ENCODE measurements around the gene DLG5. TPM values are rescaled to one million over a fixed set of nuclear protein-coding genes. Genes with fewer than 3 reads are reported as not detected.
A peak's percentile ranks its signal among the peaks of the same experiment; 100 is the strongest.

The DLG5 gene
- polyA plus RNA-seq, 6 donors from 2014 or later = 0.09 TPM; not detected in 5

GRCh38 chr10:77872947-77873535 lies 53.5 kb downstream of the DLG5 start:
- DNase-seq = no peak
- peak overlapping the region in 4 of 6 donors; percentile 60 to 87 (median 84) for H3K27ac Mint-ChIP-seq

GRCh38 chr10:77872151-77872946 lies 54.2 kb downstream of the DLG5 start:
- DNase-seq (no peak), ATAC-seq (ENCODE audit: low read depth in 2 of 2) (no peak)
- H3K36me3 Mint-ChIP-seq = no peaks in the 10 kb centered on the region
- no peaks in the 10 kb centered on the region for H3K27me3 Mint-ChIP-seq
- H3K4me3 Mint-ChIP-seq = peak overlapping the region in 3 of 8 donors; percentile 20 to 81 (median 49)
- H3K9me3 Mint-ChIP-seq = no peaks in the 10 kb centered on the region
- peaks cover 12 to 27% (median 22%) of the 10 kb centered on the region in 3 donors for H3K4me1 Mint-ChIP-seq
- peak overlapping the region in 3 of 6 donors; percentile 5 to 91 (median 31) for H3K27ac Mint-ChIP-seq

More at GRCh38 chr10:77872947-77873535, 53.5 kb downstream of the DLG5 start:
- Mint-ChIP-seq H3K36me3 (no peaks in the 10 kb centered on the region), H3K27me3 (no peaks in the 10 kb centered on the region), H3K9me3 (no peaks in the 10 kb centered on the region), H3K4me3 (peak overlapping the region in 4 of 8 donors; percentile 16 to 75 (median 54)), H3K4me1 (peaks cover 18 to 34% (median 29%) of the 10 kb centered on the region in 3 donors)
- ATAC-seq (ENCODE audit: low read depth in 2 of 2) = no peak

- peaks cover 12 to 22% (median 20%) of the 10 kb centered on the region in 3 donors for H3K4me1 Mint-ChIP-seq
- no peaks in the 10 kb centered on the region for H3K9me3 Mint-ChIP-seq
- no peaks in the 10 kb centered on the region for H3K27me3 Mint-ChIP-seq
- H3K27ac Mint-ChIP-seq = no peak overlapping the region
- no peaks in the 10 kb centered on the region for H3K36me3 Mint-ChIP-seq
- DNase-seq (no peak), ATAC-seq (ENCODE audit: low read depth in 2 of 2) (no peak)
- no peak overlapping the region for H3K4me3 Mint-ChIP-seq
Observed at GRCh38 chr10:77869626-77870420, 56.7 kb downstream of the DLG5 start.

- peaks cover 7 to 11% (median 9%) of the 10 kb centered on the region in 3 donors for H3K4me1 Mint-ChIP-seq
Observed at GRCh38 chr10:77868523-77868922, 58.0 kb downstream of the DLG5 start.

GRCh38 chr10:77867124-77867719 lies 59.3 kb downstream of the DLG5 start:
- ATAC-seq (ENCODE audit: low read depth in 2 of 2) (no peak), DNase-seq (no peak)
- peaks cover 0 to 5% (median 0%) of the 10 kb centered on the region in 3 donors for H3K4me1 Mint-ChIP-seq
- H3K27ac Mint-ChIP-seq = no peak overlapping the region
- H3K9me3 Mint-ChIP-seq = peaks cover 0 to 3% (median 0%) of the 10 kb centered on the region in 7 donors
- no peaks in the 10 kb centered on the region for H3K36me3 Mint-ChIP-seq
- H3K4me3 Mint-ChIP-seq = no peak overlapping the region
- H3K27me3 Mint-ChIP-seq = no peaks in the 10 kb centered on the region

More at GRCh38 chr10:77868523-77868922, 58.0 kb downstream of the DLG5 start:
- DNase-seq = no peak
- Mint-ChIP-seq H3K36me3 (no peaks in the 10 kb centered on the region), H3K27ac (no peak overlapping the region), H3K27me3 (no peaks in the 10 kb centered on the region), H3K4me3 (no peak overlapping the region), H3K9me3 (no peaks in the 10 kb centered on the region)
- ATAC-seq (ENCODE audit: low read depth in 2 of 2) = no peak

- no peak for DNase-seq
- Mint-ChIP-seq H3K4me1 (peaks cover 0 to 5% (median 0%) of the 10 kb centered on the region in 3 donors), H3K27ac (no peak overlapping the region), H3K9me3 (peaks cover 0 to 3% (median 0%) of the 10 kb centered on the region in 7 donors), H3K4me3 (no peak overlapping the region), H3K27me3 (no peaks in the 10 kb centered on the region), H3K36me3 (no peaks in the 10 kb centered on the region)
- no peak for ATAC-seq (ENCODE audit: low read depth in 2 of 2)
Observed at GRCh38 chr10:77866598-77866997, 60.0 kb downstream of the DLG5 start.

GRCh38 chr10:77865580-77866324 lies 60.8 kb downstream of the DLG5 start:
- ATAC-seq (ENCODE audit: low read depth in 2 of 2) (no peak), DNase-seq (no peak)
- Mint-ChIP-seq H3K4me1 (peaks cover 0 to 1% (median 0%) of the 10 kb centered on the region in 3 donors), H3K36me3 (no peaks in the 10 kb centered on the region), H3K27me3 (no peaks in the 10 kb centered on the region), H3K4me3 (no peak overlapping the region), H3K27ac (peak overlapping the region in 1 of 6 donors; percentile 14), H3K9me3 (peaks cover 0 to 3% (median 0%) of the 10 kb centered on the region in 7 donors)

- no peak for ATAC-seq (ENCODE audit: low read depth in 2 of 2)
- Mint-ChIP-seq H3K27me3 (no peaks in the 10 kb centered on the region), H3K4me1 (no peaks in the 10 kb centered on the region), H3K36me3 (no peaks in the 10 kb centered on the region), H3K27ac (peak overlapping the region in 1 of 6 donors; percentile 64), H3K4me3 (no peak overlapping the region), H3K9me3 (peaks cover 0 to 3% (median 0%) of the 10 kb centered on the region in 7 donors)
- no peak for DNase-seq
Observed at GRCh38 chr10:77864151-77864851, 62.3 kb downstream of the DLG5 start.

- Mint-ChIP-seq H3K9me3 (peaks cover 0 to 3% (median 0%) of the 10 kb centered on the region in 7 donors), H3K36me3 (no peaks in the 10 kb centered on the region), H3K27ac (no peak overlapping the region), H3K4me3 (no peak overlapping the region), H3K27me3 (no peaks in the 10 kb centered on the region), H3K4me1 (no peaks in the 10 kb centered on the region)
- ATAC-seq (ENCODE audit: low read depth in 2 of 2) (no peak), DNase-seq (no peak)
Observed at GRCh38 chr10:77863446-77863845, 63.1 kb downstream of the DLG5 start.

- Mint-ChIP-seq H3K4me1 (no peaks in the 10 kb centered on the region), H3K27me3 (no peaks in the 10 kb centered on the region), H3K9me3 (peaks cover 0 to 3% (median 0%) of the 10 kb centered on the region in 7 donors), H3K4me3 (no peak overlapping the region), H3K27ac (no peak overlapping the region), H3K36me3 (no peaks in the 10 kb centered on the region)
- DNase-seq = no peak
- no peak for ATAC-seq (ENCODE audit: low read depth in 2 of 2)
Observed at GRCh38 chr10:77862595-77862994, 64.0 kb downstream of the DLG5 start.

GRCh38 chr10:77861366-77861765 lies 65.2 kb downstream of the DLG5 start:
- no peaks in the 10 kb centered on the region for H3K36me3 Mint-ChIP-seq
- H3K27me3 Mint-ChIP-seq = no peaks in the 10 kb centered on the region
- no peak overlapping the region for H3K4me3 Mint-ChIP-seq
- no peak for DNase-seq
- H3K4me1 Mint-ChIP-seq = no peaks in the 10 kb centered on the region
- no peak for ATAC-seq (ENCODE audit: low read depth in 2 of 2)
- no peak overlapping the region for H3K27ac Mint-ChIP-seq
- H3K9me3 Mint-ChIP-seq = peaks cover 0 to 3% (median 0%) of the 10 kb centered on the region in 7 donors

GRCh38 chr10:77859865-77860282 lies 66.7 kb downstream of the DLG5 start:
- H3K4me1 Mint-ChIP-seq = no peaks in the 10 kb centered on the region
- no peaks in the 10 kb centered on the region for H3K27me3 Mint-ChIP-seq
- no peaks in the 10 kb centered on the region for H3K36me3 Mint-ChIP-seq

More at GRCh38 chr10:77859865-77860282, 66.7 kb downstream of the DLG5 start:
- Mint-ChIP-seq H3K9me3 (peaks cover 0 to 3% (median 0%) of the 10 kb centered on the region in 7 donors), H3K4me3 (no peak overlapping the region), H3K27ac (no peak overlapping the region)
- ATAC-seq (ENCODE audit: low read depth in 2 of 2) = no peak
- no peak for DNase-seq
